HepG2 (cell line): ENCODE measurements around the gene ZNF19. TPM values are rescaled to one million over a fixed set of nuclear protein-coding genes. Genes with fewer than 3 reads are reported as not detected.

Experiments used
- ATAC-seq: fragments of 200-7000 bp; cut with Tn5 transposase; 3 replicates; pipeline ENCODE4 v1.9.1; 2020; ENCODE audit warnings: mild to moderate bottlenecking, moderate library complexity
- BruUV-seq: library from RNA; stranded (reverse); fragments of 400-500 nt; replicated peaks from 2 replicates; lab custom pipeline; 2021; lab: Mats Ljungman, UMichigan
- CTCF ChIA-PET: fragments of 300-600 bp; formaldehyde crosslinking; extraction: SDS; loops from one replicate; lab custom pipeline; 2021; ENCODE audit warnings: low total read pairs, inconsistent platforms, low intra/inter-chr PET ratio; lab: Yijun Ruan, JAX
- POLR2A ChIA-PET: fragments of 350-600 bp; sonication (Branson Sonifier 250); formaldehyde crosslinking; loops from one replicate; lab custom pipeline; 2020; ENCODE audit warnings: antibody characterized with exemption, inconsistent platforms; lab: Yijun Ruan, JAX
- DNase-seq: peaks from one replicate; pipeline ENCODE4 v3.0.0-alpha.2; 2015; ENCODE audit warnings: low spot score
- FAIRE-seq: peaks from 3 replicates; lab custom pipeline; 2011; peaks lifted over from hg19 to GRCh38; lab: Jason Lieb, UNC
- H2AFZ ChIP-seq: one replicate; pipeline ENCODE4 v1.6.1; 2011; ENCODE audit warnings: low read length, inconsistent platforms
- H3K27ac ChIP-seq: fragments of 300-600 bp; 3 replicates; pipeline ENCODE4 v1.8.0; 2011; ENCODE audit warnings: mixed run types, mild to moderate bottlenecking, mixed read lengths, low read length, inconsistent platforms; ENCODE audit not compliant: insufficient read depth; ENCODE audit errors: extremely low read length
- H3K27me3 ChIP-seq, 2 experiments: fragments of 200-600 bp in 1 of 2; 2 replicates in 1 of 2; 3 replicates in 1 of 2; pipeline versions ENCODE4 v1.6.0 to v1.8.0; 2011; ENCODE audit warnings: low read length in 2 of 2, mild to moderate bottlenecking in 2 of 2, moderate library complexity in 2 of 2, inconsistent platforms in 1 of 2; ENCODE audit not compliant: insufficient read depth in 2 of 2, control insufficient read depth in 1 of 2
- H3K36me3 ChIP-seq, 2 experiments: fragments of 200-600 bp in 1 of 2; replicated peaks in 1 of 2; 2 replicates in 1 of 2; 3 replicates in 1 of 2; pipeline versions ENCODE4 v1.5.1 to v1.8.0; 2011; ENCODE audit warnings: low read length in 2 of 2, inconsistent platforms in 1 of 2; ENCODE audit not compliant: insufficient read depth in 2 of 2, control insufficient read depth in 1 of 2
- H3K4me1 ChIP-seq: 2 replicates; pipeline ENCODE4 v1.5.1; 2012; ENCODE audit warnings: low read length, inconsistent platforms; ENCODE audit not compliant: insufficient read depth
- H3K4me2 ChIP-seq: 2 replicates; pipeline ENCODE4 v1.6.0; 2011; ENCODE audit warnings: low read depth, low read length, inconsistent platforms
- H3K4me3 ChIP-seq, 3 experiments: fragments of 200-600 bp in 1 of 3; sonication (generic), shearing (Covaris generic) in 1 of 3; replicated peaks in 1 of 3; 2 replicates each; pipeline ENCODE4 v1.5.1; 2011 to 2016; ENCODE audit warnings: low read length in 3 of 3, inconsistent platforms in 2 of 3, low read depth in 2 of 3, mild to moderate bottlenecking in 2 of 3, control low read depth in 1 of 3, mixed read lengths in 1 of 3; ENCODE audit not compliant: insufficient read depth in 1 of 3
- H3K79me2 ChIP-seq: one replicate; pipeline ENCODE4 v1.6.1; 2011; ENCODE audit warnings: low read length, inconsistent platforms; ENCODE audit not compliant: insufficient read depth
- H3K9ac ChIP-seq: 2 replicates; pipeline ENCODE4 v1.6.0; 2011; ENCODE audit warnings: mild to moderate bottlenecking, low read depth, low read length, inconsistent platforms; ENCODE audit not compliant: insufficient read depth
- H3K9me3 ChIP-seq: 2 replicates; pipeline ENCODE4 v1.5.1; 2012; ENCODE audit warnings: mild to moderate bottlenecking, low read length
- H4K20me1 ChIP-seq: 2 replicates; pipeline ENCODE4 v1.6.0; 2011; ENCODE audit warnings: inconsistent platforms, mild to moderate bottlenecking, low read length, moderate library complexity; ENCODE audit not compliant: insufficient read depth
- ATRX ChIP-seq: sonication (generic); formaldehyde crosslinking; IDR thresholded peaks from 2 replicates; pipeline ENCODE4 v1.4.0; 2020; ENCODE audit warnings: missing genetic modification reagents, borderline replicate concordance
- HIVEP1 ChIP-seq: sonication (generic); formaldehyde crosslinking; IDR thresholded peaks from 2 replicates; pipeline ENCODE4 v1.4.0; 2020; ENCODE audit warnings: mild to moderate bottlenecking, missing genetic modification reagents
- HOXA7 ChIP-seq: sonication (generic); formaldehyde crosslinking; IDR thresholded peaks from 2 replicates; pipeline ENCODE4 v1.8.1; 2022; ENCODE audit warnings: mild to moderate bottlenecking, missing genetic modification reagents, moderate library complexity
- KLF11 ChIP-seq: IDR thresholded peaks from 2 replicates; pipeline ENCODE4 v1.6.1; 2016; ENCODE audit warnings: missing compliant biosample characterization
- RXRA ChIP-seq: sonication (generic); formaldehyde crosslinking; IDR thresholded peaks from 2 replicates; pipeline ENCODE4 v1.5.1; 2020; ENCODE audit warnings: missing genetic modification reagents
- STAG1 ChIP-seq: sonication (generic); formaldehyde crosslinking; IDR thresholded peaks from 2 replicates; pipeline ENCODE4 v1.4.0; 2020; ENCODE audit warnings: missing genetic modification reagents
- ZNF264 ChIP-seq: sonication (generic); formaldehyde crosslinking; IDR thresholded peaks from 2 replicates; pipeline ENCODE4 v1.4.0; 2020; ENCODE audit warnings: missing genetic modification reagents
- ZNF44 ChIP-seq: sonication (generic); formaldehyde crosslinking; IDR thresholded peaks from 2 replicates; pipeline ENCODE4 v1.5.1; 2020; ENCODE audit warnings: mild to moderate bottlenecking, missing genetic modification reagents
- ZNF569 ChIP-seq: sonication (generic); formaldehyde crosslinking; IDR thresholded peaks from 2 replicates; pipeline ENCODE4 v1.5.0; 2020; ENCODE audit warnings: mild to moderate bottlenecking, missing genetic modification reagents, moderate library complexity, borderline replicate concordance
- ZNF629 ChIP-seq: sonication (generic); formaldehyde crosslinking; conservative IDR thresholded peaks from 2 replicates; pipeline ENCODE4 v1.5.0; 2020; ENCODE audit warnings: missing genetic modification reagents
- ZNF780A ChIP-seq: sonication (generic); formaldehyde crosslinking; IDR thresholded peaks from 2 replicates; pipeline ENCODE4 v1.8.0; 2022; ENCODE audit warnings: mild to moderate bottlenecking, missing genetic modification reagents, moderate library complexity
- WGBS: methylation state at CpG from one replicate; pipeline ENCODE4 v1.1.6; 2017; ENCODE audit warnings: low lambda C conversion rate; 5-methylcytosine and 5-hydroxymethylcytosine counted together
- in situ Hi-C: cut with HindIII; loops from 2 replicates; pipeline ENCODE4 v1.10.0; 2017; ENCODE audit warnings: low pct_unique_long_range_greater_than_20kb; ENCODE audit not compliant: extremely low pct_ligation_motif_present
- intact Hi-C: fragments of 100-400 bp; cut with micrococcal nuclease; formaldehyde crosslinking; loops from one replicate; pipeline ENCODE4 v1.10.0; 2022; ENCODE audit not compliant: unreplicated experiment
- polyA plus RNA-seq, 8 experiments: library from polyadenylated mRNA; depleted of rRNA in 3 of 8; stranded (reverse) in 7 of 8; unstranded in 1 of 8; fragments of >200 nt; fragmentation: Illumina TruSeq in 4 of 8; extraction: Trizol in 4 of 8; gene quantifications; 2 replicates each; pipeline versions ENCODE4 v1.2.1 to v1.2.3, GENCODE V29; 2011 to 2016; ENCODE audit warnings: low read depth in 4 of 8, missing spikeins in 1 of 8, mixed read lengths in 1 of 8; ENCODE audit not compliant: insufficient read depth in 1 of 8
- total RNA-seq, 5 experiments: library from RNA; depleted of rRNA; stranded (reverse); fragments of >200 nt; fragmentation: Illumina TruSeq; extraction: Trizol; gene quantifications; 2 replicates each; pipeline ENCODE4 v1.2.3, GENCODE V29; 2016; ENCODE audit warnings: low read depth in 1 of 5
- TF ChIP-seq, protein P1 (sequence below): sonication (generic); formaldehyde crosslinking; IDR thresholded peaks from 2 replicates; pipeline ENCODE4 v1.8.0; 2022; ENCODE audit warnings: mild to moderate bottlenecking, missing genetic modification reagents, moderate library complexity
- TF ChIP-seq, protein P2 (sequence below): IDR thresholded peaks from 2 replicates; pipeline ENCODE4 v1.6.1; 2016; ENCODE audit warnings: low read depth, borderline replicate concordance
- TF ChIP-seq, protein P3 (sequence below): sonication (generic); formaldehyde crosslinking; IDR thresholded peaks from 2 replicates; pipeline ENCODE4 v1.5.1; 2020; ENCODE audit warnings: mild to moderate bottlenecking, missing genetic modification reagents, moderate library complexity
- TF ChIP-seq, protein P4 (sequence below): sonication (generic); formaldehyde crosslinking; IDR thresholded peaks from 2 replicates; pipeline ENCODE4 v1.4.0; 2020; ENCODE audit warnings: mild to moderate bottlenecking, missing genetic modification reagents
- TF ChIP-seq, protein P5 (sequence below): sonication (generic); formaldehyde crosslinking; IDR thresholded peaks from 2 replicates; pipeline ENCODE4 v1.4.0; 2020; ENCODE audit warnings: mild to moderate bottlenecking, missing genetic modification reagents

The ZNF19 gene
- total and polyA plus RNA-seq, 2 of the 13 experiments (the other 11 are each of a cell fraction or from before 2014, with no cell fraction given), result 3.2 to 5.8 TPM

DNA sequence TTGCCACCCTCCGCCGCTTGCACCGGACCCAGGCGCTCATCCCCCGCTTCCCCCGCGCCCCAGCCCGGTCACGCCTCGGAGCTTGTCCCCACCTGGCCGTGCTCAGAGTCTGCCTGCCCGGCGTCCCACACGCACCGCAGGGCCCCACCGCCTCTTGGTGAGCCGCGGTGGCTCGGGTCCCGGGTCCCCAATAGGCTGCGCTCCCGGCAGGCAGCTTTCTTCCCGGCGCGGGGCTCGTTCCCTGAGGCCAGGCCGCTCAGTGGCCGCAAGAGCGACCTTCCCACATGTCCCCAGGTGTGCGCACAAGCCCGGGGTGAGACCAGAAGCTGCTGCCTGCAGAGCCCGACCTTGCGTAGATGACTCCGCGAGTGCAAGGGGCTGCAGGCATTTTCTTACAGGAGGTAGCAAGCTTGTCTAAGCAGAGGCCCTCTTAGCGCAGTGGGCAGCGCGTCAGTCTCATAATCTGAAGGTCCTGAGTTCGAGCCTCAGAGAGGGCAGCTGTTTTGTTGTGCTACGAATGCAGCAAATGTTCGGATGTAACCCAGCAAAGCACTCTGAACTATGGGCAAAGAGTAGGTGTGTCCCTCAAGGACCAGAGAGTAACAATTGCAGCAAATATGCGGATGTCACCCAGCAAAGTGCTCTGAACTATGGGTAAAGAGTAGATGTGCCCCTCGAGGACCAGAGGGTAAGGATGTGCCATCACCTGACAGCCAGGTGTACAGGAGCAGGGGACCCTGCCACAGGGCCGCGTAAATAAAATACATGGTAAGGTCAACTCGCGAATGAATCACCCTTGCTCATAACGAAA lies 62.9 kb downstream of the ZNF19 start:
- Histone ChIP-seq H3K9me3 (no peaks in the 10 kb centered on the region), H3K79me2 (no peaks in the 10 kb centered on the region), H2AFZ (no peak overlapping the region), H3K27ac (peak overlapping the region; percentile 41), H3K4me2 (peak overlapping the region; percentile 83), H3K36me3 (no peaks in the 10 kb centered on the region), H3K9ac (peak overlapping the region; percentile 35), H3K27me3 (peaks cover 4 to 32% of the 10 kb centered on the region in 2 experiments), H3K4me3 (peak overlapping the region; percentile 57 to 80 (median 59)), H3K4me1 (peaks cover 30% of the 10 kb centered on the region), H4K20me1 (no peaks in the 10 kb centered on the region)
- ChIA-PET CTCF (interaction anchor here (1.5 to 1.8 kb wide), 2 partner anchors 14 to 15 kb away, joined by 4 to 7 read pairs; no protein-coding TSS in a partner anchor), POLR2A (interaction anchor here (0.7 to 2.1 kb wide), 7 partner anchors 14 to 168 kb away, joined by 3 to 13 read pairs (median 3); partner anchors contain the start of gene ZNF23)
- in situ Hi-C loops, result no loop called here
- peak; percentile 96 for FAIRE-seq
- peak; percentile 99 for DNase-seq
- 1% methylated on average over 35 of the region's 48 CpGs for WGBS
- peak; percentile 93 for ATAC-seq
- BruUV-seq, result no TSS peak
- intact Hi-C loops, result loop anchor here (2.0 to 10.0 kb wide), 2 partner anchors 15 to 189 kb away; no protein-coding TSS in a partner anchor
- no peak for TF ChIP-seq HOXA7
- peak; percentile 93 for TF ChIP-seq ZNF264 (CRISPR knock-in tag)
- TF ChIP-seq, protein P1, sequence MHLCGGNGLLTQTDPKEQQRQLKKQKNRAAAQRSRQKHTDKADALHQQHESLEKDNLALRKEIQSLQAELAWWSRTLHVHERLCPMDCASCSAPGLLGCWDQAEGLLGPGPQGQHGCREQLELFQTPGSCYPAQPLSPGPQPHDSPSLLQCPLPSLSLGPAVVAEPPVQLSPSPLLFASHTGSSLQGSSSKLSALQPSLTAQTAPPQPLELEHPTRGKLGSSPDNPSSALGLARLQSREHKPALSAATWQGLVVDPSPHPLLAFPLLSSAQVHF (CRISPR knock-in tag), result no peak
- peak; percentile 13 for TF ChIP-seq STAG1 (CRISPR knock-in tag)
- 0 out of 2 replicates have a peak, but pooled peaks have one; percentile 67 for TF ChIP-seq ZNF569
- TF ChIP-seq ZNF44 (CRISPR knock-in tag), result peak; percentile 96
- peak; percentile 78 for TF ChIP-seq ZNF629 (CRISPR knock-in tag)
- TF ChIP-seq, protein P2, sequence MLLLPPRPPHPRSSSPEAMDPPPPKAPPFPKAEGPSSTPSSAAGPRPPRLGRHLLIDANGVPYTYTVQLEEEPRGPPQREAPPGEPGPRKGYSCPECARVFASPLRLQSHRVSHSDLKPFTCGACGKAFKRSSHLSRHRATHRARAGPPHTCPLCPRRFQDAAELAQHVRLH (CRISPR knock-in tag), result peak; percentile 99
- TF ChIP-seq, protein P3, sequence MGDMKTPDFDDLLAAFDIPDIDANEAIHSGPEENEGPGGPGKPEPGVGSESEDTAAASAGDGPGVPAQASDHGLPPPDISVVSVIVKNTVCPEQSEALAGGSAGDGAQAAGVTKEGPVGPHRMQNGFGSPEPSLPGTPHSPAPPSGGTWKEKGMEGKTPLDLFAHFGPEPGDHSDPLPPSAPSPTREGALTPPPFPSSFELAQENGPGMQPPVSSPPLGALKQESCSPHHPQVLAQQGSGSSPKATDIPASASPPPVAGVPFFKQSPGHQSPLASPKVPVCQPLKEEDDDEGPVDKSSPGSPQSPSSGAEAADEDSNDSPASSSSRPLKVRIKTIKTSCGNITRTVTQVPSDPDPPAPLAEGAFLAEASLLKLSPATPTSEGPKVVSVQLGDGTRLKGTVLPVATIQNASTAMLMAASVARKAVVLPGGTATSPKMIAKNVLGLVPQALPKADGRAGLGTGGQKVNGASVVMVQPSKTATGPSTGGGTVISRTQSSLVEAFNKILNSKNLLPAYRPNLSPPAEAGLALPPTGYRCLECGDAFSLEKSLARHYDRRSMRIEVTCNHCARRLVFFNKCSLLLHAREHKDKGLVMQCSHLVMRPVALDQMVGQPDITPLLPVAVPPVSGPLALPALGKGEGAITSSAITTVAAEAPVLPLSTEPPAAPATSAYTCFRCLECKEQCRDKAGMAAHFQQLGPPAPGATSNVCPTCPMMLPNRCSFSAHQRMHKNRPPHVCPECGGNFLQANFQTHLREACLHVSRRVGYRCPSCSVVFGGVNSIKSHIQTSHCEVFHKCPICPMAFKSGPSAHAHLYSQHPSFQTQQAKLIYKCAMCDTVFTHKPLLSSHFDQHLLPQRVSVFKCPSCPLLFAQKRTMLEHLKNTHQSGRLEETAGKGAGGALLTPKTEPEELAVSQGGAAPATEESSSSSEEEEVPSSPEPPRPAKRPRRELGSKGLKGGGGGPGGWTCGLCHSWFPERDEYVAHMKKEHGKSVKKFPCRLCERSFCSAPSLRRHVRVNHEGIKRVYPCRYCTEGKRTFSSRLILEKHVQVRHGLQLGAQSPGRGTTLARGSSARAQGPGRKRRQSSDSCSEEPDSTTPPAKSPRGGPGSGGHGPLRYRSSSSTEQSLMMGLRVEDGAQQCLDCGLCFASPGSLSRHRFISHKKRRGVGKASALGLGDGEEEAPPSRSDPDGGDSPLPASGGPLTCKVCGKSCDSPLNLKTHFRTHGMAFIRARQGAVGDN (CRISPR knock-in tag), result peak; percentile 97
- peak; percentile 92 for TF ChIP-seq RXRA (CRISPR knock-in tag)
- TF ChIP-seq ATRX, result no peak
- TF ChIP-seq HIVEP1 (CRISPR knock-in tag), result peak; percentile 81
- TF ChIP-seq, protein P4, sequence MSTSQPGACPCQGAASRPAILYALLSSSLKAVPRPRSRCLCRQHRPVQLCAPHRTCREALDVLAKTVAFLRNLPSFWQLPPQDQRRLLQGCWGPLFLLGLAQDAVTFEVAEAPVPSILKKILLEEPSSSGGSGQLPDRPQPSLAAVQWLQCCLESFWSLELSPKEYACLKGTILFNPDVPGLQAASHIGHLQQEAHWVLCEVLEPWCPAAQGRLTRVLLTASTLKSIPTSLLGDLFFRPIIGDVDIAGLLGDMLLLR (CRISPR knock-in tag), result peak; percentile 56; the same call in 1 of the 2 replicates
- TF ChIP-seq KLF11, result peak; percentile 97
- TF ChIP-seq ZNF780A (CRISPR knock-in tag), result no peak; the same call in 1 of the 2 replicates
- TF ChIP-seq, protein P5, sequence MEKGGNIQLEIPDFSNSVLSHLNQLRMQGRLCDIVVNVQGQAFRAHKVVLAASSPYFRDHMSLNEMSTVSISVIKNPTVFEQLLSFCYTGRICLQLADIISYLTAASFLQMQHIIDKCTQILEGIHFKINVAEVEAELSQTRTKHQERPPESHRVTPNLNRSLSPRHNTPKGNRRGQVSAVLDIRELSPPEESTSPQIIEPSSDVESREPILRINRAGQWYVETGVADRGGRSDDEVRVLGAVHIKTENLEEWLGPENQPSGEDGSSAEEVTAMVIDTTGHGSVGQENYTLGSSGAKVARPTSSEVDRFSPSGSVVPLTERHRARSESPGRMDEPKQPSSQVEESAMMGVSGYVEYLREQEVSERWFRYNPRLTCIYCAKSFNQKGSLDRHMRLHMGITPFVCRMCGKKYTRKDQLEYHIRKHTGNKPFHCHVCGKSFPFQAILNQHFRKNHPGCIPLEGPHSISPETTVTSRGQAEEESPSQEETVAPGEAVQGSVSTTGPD, result no peak
